Motor neuron (in vitro differentiated cells): ENCODE data around the gene NOP14. TPM values are rescaled to one million over a fixed set of nuclear protein-coding genes. Genes with fewer than 3 reads are reported as not detected.

Source experiments
- ATAC-seq, 8 experiments: fragments of 200-7000 bp; cut with Tn5 transposase; replicated peaks in 6 of 8; 2 replicates each; pipeline ENCODE4 v1.8.0; 2021; ENCODE audit warnings: mild to moderate bottlenecking in 8 of 8, moderate library complexity in 8 of 8
- H3K27ac ChIP-seq, 2 donors: fragments of 250-450 bp; sonication (Bioruptor Pico); 2 replicates each; pipeline ENCODE4 v1.9.0; 2021; ENCODE audit warnings: antibody characterized with exemption in 2 of 2, mild to moderate bottlenecking in 2 of 2, moderate library complexity in 1 of 2
- H3K4me1 ChIP-seq, 2 donors: fragments of 250-450 bp; sonication (Bioruptor Pico); replicated peaks in 1 of 2; 2 replicates each; pipeline ENCODE4 v1.6.1; 2021; ENCODE audit warnings: antibody characterized with exemption in 2 of 2, mild to moderate bottlenecking in 2 of 2, moderate library complexity in 1 of 2
- H3K4me3 ChIP-seq, 5 donors: fragments of 250-450 bp; sonication (Bioruptor Pico); 2 replicates each; pipeline ENCODE4 v1.9.0; 2021; ENCODE audit warnings: antibody characterized with exemption in 5 of 5, mild to moderate bottlenecking in 5 of 5, moderate library complexity in 4 of 5
- WGBS, 10 experiments: fragments of 450-650 bp; shearing (Covaris generic); methylation state at CpG; one replicate each; pipeline ENCODE4 v1.0.0; 2022; 5-methylcytosine and 5-hydroxymethylcytosine counted together
- in situ Hi-C, 9 experiments: fragments of 400-800 bp; cut with MboI; loops; one replicate each; pipeline ENCODE4 v1.15.0; 2021; ENCODE audit warnings: low sequenced_read_pairs in 9 of 9, low pct_unique_long_range_greater_than_20kb in 2 of 9; ENCODE audit not compliant: unreplicated experiment in 9 of 9
- total RNA-seq, 8 experiments: library from RNA; unstranded; fragments of 300-600 nt; gene quantifications; 2 replicates each; pipeline versions ENCODE4 v1.2.3 to v1.2.4, GENCODE V29; 2022

Gene NOP14
- total RNA-seq, 8 experiments from 2014 or later: 8.6 to 58.0 (median 18.4) TPM

DNA sequence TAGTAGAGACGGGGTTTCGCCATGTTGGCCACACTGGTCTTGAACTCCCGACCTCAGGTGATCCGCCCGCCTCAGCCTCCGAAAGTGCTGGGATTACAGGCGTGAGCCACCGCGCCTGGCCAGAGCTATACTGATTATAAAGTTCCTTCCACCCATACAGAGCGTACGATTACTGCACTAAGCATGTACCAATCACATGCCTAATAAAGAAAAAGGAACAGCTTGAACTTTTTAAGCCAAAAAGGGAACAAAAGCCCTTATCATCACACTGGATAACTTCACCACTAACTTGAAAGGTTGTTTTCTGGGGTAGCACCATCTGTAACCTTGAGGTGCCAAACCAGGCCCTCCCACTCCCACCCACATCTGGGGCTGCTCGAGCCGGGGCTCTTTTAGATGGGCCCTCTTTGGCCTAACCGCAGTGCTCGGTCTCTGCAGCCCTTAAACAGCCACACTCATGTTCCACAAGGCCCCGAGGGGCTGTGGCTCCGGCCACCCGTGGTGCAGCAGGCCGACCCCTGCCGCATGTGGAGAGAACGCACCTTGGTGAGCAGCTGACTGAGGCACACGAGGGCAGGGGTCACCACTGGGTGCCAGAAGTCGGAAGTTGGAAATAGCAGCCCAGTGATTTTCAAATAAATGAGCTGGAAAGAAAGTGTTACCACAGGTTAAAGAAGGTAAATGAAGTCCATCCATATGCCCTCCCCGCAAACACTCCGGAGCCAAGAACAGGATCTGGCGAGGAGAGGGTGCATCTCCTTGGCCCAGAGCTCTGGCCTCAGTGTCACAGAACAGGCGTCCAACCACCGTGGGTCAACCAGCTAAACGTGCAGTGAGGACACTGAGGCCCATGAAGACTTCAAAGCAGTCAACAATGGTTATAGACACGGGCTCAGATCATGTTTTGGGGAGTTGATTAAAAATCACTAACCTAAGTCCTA, 18.4 kb downstream of the NOP14 start:
- in situ Hi-C loops: loop anchor here in 1 of 9 experiments (25.0 kb wide), 1 partner anchor 183 kb away; the partner anchor contains the start of gene TNIP2
- 80 to 100% (median 93%) methylated on average over 1 to 18 of the region's 30 CpGs; no CpG with 5 or more reads in 1 of the 10 experiments for WGBS, 10 experiments
- H3K27ac ChIP-seq: no peak overlapping the region
- H3K4me3 ChIP-seq: no peak overlapping the region
- H3K4me1 ChIP-seq: no peaks in the 10 kb centered on the region
- ATAC-seq: no peak

DNA sequence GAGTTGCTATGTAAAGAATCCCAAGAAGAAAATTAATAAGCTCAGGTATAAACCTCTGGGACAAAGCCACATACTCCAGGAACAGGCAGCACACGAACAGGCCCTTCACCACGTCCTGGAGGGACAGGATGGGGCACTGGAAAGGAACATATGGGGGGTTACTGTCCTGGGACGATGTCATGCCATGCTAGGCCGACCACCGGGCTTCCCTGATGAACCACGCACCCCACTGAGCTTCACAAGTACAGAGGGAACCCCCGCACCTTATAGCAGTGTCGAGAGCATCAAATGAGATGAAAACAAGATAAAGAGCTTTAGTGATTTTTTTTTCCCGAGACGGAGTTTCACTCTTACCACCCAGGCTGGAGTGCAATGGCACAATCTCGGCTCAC, 19.1 kb downstream of the NOP14 start:
- 60 to 94% (median 85%) methylated on average over 1 to 8 of the region's 11 CpGs; no CpG with 5 or more reads in 4 of the 10 experiments for WGBS, 10 experiments
- Histone ChIP-seq H3K27ac (no peak overlapping the region), H3K4me3 (no peak overlapping the region), H3K4me1 (no peaks in the 10 kb centered on the region)
- no peak for ATAC-seq
- in situ Hi-C loops: loop anchor here in 1 of 9 experiments (25.0 kb wide), 1 partner anchor 182 kb away; the partner anchor contains the start of gene TNIP2

DNA sequence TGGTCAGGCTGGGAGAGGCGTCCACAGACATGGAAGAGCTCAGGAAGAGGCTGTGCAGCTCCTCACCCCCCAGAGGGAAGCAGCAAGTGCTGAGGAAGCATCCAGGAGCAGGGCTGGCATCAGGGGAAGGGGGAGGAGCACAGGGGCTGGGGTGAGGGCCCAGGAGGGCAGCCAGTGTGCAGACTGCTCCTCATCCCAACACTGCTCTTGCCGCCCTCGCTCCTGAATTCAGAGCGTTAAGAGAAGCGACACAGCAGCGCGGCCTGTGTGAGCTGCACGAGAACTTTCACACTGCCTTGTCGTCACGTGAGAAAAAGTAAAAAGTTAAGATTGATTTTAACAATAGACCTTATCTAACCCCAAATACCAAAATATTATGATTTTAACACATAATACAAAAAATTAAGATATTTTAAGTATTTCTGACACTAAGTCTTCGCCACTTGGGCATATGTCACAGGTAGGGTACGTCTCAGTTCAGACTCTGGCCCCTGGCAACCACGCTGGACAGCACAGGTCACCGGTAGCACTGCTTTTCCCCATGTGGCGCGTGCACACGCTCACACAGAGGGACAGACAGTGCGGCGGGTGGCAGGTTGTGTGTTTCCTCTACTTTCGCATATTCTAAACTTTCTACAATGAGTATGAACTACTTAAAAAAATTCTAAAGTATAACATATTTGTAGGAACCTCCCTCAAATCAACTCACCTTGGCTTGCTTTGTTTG, 19.7 kb downstream of the NOP14 start:
- Histone ChIP-seq H3K4me1 (no peaks in the 10 kb centered on the region), H3K4me3 (no peak overlapping the region), H3K27ac (no peak overlapping the region)
- ATAC-seq: no peak
- in situ Hi-C loops: loop anchor here in 1 of 9 experiments (25.0 kb wide), 1 partner anchor 181 kb away; the partner anchor contains the start of gene TNIP2
- WGBS, 10 experiments: 79 to 100% (median 97%) methylated on average over 1 to 13 of the region's 20 CpGs

DNA sequence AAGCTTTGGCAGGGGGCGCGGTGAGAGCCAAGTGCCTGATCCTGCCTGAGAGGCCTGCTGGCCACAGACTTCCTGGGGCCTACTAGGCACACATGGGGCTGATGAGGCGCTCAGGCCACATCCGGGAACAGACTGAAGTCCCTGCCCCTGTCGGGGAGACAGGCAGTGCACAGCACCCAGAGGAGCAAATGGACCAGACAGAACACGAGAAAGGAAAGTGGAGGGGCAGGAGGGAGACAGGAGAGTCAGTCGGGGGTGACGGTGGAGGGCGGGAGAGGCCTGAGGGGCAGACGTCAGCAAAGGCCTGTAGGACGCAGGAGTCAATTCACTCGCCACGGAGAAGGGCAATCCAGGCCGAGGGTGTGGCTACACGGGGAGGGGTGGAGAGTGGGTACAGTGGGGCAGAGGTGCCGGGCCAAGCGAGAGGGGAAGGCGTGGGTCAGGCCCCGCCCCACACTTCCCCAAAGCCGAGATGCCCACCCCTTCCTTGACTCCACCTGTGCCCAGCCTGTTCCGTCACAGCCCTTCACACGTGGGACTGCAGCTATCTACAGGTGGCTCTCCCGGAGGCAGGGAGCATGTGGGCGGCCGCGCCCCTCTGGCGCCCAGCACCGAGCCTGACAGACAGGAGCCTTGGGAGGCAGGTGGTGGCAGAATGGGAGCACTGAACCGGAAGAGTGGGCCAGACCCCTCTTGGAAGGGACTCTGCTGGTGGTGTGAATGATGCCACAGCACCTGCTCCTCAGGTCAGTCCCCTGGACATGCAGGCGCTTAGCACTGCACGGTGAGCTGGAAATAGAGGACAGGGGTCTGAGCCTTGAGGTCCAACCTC, 20.5 kb downstream of the NOP14 start:
- no peak overlapping the region for H3K4me3 ChIP-seq
- 93% methylated on average over 3 of the region's 31 CpGs; no CpG with 5 or more reads in 9 of the 10 experiments for WGBS, 10 experiments
- in situ Hi-C loops: loop anchor here in 1 of 9 experiments (25.0 kb wide), 1 partner anchor 180 kb away; the partner anchor contains the start of gene TNIP2
- H3K4me1 ChIP-seq: no peaks in the 10 kb centered on the region
- H3K27ac ChIP-seq: no peak overlapping the region
- peak in 4 of 8 experiments; percentile 6 to 21 (median 12) for ATAC-seq

DNA sequence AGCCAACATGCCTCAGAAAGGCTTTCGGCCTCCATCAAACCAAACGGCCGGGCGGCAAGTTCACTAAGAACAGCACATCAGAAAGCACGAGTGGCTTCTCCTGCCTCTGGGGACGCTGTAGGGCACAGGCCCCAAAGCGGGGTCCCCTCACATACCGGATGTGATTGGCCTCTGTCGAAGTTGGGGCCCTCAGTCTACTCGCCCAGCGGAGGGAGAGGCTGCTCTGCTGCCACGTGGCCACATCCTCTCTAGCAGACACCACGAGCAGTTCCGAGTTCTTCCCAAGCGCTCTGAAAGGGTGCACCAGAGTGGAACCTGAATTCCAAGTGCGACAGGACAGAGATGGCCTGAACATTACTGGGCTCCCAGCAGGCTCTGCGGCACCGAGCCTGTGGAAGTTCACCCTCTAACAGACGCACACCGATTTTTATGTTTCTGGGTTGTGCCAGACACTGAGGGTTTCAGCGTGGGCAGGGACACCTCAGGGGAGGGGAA, 21.1 kb downstream of the NOP14 start:
- 86 to 100% (median 94%) methylated on average over 3 to 12 of the region's 21 CpGs; no CpG with 5 or more reads in 4 of the 10 experiments for WGBS, 10 experiments
- in situ Hi-C loops: loop anchor here in 1 of 9 experiments (25.0 kb wide), 1 partner anchor 180 kb away; the partner anchor contains the start of gene TNIP2
- H3K4me3 ChIP-seq: no peak overlapping the region
- no peak for ATAC-seq
- H3K4me1 ChIP-seq: no peaks in the 10 kb centered on the region
- H3K27ac ChIP-seq: no peak overlapping the region

DNA sequence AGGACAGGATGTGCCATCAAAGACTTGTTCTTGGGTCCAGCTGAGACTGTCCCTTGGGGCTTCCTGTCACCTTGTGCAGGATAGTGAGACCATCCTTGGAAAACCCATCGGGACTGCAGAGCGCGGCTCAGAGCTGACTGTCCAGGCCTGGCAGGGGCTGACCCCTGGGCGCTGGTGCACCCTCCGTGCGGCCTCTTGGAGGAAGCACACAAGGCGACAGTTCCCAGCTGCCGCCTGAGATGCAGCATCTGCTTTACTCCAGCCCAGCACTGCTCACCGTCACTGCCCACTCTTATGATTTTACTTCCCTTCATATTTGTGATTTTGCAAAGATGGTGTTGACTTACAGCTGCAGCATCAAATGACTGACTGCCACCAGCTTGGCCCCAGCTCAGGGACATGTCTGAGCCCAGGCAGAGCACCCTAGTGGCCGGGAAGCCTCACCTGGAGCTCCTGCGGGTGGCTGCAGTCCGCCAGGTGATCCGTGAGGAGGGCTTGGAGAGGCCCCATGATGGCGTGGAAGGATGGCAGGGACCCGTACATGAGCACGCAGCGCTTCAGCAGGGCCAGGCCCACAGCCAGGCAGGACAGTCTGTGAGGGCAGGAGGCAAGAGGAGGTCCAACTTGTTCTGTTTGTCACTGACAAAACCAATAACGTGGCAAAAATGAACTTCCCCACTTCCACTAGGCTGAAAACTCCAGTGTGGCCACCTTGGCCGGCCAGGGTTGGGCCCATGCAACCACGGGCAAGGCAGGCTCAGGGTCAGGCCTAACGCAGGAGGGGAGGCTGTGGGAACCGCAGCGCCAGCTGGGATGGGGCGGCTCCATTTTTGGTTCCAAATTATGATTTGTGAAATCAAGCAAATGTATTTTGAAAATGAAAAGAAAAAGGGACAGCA, 21.8 kb downstream of the NOP14 start:
- 40 to 100% (median 92%) methylated on average over 1 to 17 of the region's 24 CpGs; no CpG with 5 or more reads in 3 of the 10 experiments for WGBS, 10 experiments
- no peak overlapping the region for H3K27ac ChIP-seq
- in situ Hi-C loops: loop anchor here in 1 of 9 experiments (25.0 kb wide), 1 partner anchor 179 kb away; the partner anchor contains the start of gene TNIP2
- peak in 2 of 8 experiments; percentile 6 to 9 for ATAC-seq
- no peak overlapping the region for H3K4me3 ChIP-seq
- H3K4me1 ChIP-seq: no peaks in the 10 kb centered on the region

DNA sequence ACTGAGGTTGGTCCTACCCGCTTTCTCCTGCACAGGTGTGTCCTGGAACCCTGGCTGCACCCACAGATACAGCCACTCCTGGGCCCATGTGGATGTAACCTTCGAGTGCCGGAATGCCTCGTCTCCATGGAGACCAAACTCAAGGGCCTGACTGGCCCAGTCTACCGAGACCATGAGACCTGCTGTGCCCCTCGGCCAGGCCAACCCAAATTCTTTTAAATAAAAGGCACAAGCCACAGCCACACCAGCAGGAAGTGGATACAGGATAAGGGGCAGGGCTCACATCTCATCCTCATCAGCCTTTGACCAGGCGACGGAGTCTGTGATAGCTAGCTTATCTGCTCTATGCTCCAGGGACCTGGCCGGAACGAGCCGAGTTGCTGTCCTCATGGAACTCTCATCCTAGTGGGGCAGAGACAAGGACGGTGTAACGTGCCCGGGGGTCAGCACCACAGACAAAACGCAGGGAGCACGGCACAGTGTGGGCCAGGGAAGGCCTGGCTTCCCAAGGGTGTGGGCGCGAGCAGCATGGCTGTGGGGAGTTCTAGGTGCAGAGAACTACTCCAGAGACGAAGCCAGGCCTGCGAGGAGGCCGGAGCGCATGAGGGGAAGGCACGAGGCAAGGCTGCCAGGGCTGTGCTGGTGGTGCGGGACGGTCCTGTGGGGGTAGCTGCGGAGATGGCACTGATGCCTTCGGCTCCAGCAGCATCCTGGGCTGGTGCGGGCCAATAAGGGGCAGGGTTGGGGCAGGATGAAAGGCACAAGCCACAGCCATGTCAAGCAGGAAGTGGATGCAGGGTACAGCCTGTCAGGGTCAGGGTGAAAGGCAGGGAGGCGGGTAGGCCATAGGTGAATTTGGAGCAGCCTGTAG, 22.7 kb downstream of the NOP14 start:
- WGBS, 10 experiments: 80 to 100% (median 91%) methylated on average over 2 to 9 of the region's 29 CpGs; no CpG with 5 or more reads in 4 of the 10 experiments
- Histone ChIP-seq H3K4me3 (no peak overlapping the region), H3K4me1 (peaks cover 6 to 7% of the 10 kb centered on the region in 2 donors), H3K27ac (no peak overlapping the region)
- in situ Hi-C loops: loop anchor here in 1 of 9 experiments (25.0 kb wide), 1 partner anchor 178 kb away; the partner anchor contains the start of gene TNIP2
- peak in 3 of 8 experiments; percentile 3 to 13 (median 12) for ATAC-seq

DNA sequence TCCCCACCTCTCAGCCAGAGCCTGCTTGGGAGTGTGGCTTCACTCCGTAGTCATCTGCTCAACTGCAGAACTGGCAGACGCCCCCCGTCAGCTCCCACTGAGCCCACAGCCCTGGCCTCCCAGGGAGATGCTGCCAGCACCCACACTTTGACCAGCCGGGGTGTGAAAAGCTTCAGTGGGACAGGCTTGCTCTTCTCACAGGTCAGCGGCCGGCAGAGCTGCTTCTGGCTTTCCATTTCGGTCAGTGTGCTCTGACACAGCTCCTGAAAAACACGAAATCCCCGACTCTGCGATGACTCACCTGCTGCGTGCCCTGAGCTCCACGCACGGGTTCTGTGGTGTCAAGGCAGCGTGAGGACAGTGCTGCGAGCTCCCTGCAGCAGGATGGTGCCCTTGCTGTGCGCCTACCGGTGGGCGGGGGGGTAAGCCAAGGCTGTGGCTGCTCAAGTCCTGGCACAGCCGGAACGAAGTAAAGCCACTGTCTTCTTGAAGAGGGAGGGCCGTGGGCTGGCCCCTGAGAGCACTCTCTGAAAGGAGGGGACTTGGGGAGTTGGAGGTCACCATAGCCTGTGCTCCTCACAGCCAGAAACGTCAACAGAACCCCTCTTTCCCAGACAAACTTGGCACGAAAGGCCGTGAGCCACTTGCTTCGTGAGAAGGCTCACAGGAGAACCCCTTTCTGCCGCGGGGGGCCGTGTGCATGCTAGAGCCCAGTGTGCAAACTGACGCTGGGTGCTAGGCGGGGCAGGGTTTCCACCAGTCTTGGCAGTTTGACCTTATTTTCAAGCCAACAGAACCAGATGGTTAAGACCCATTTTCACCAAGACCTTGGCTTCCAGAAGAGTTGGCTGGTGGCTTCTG, 23.6 kb downstream of the NOP14 start:
- Histone ChIP-seq H3K27ac (no peak overlapping the region), H3K4me1 (peaks cover 7 to 8% of the 10 kb centered on the region in 2 donors), H3K4me3 (no peak overlapping the region)
- 67 to 100% (median 89%) methylated on average over 1 to 10 of the region's 30 CpGs; no CpG with 5 or more reads in 3 of the 10 experiments for WGBS, 10 experiments
- ATAC-seq: no peak
- in situ Hi-C loops: loop anchor here in 1 of 9 experiments (25.0 kb wide), 1 partner anchor 177 kb away; the partner anchor contains the start of gene TNIP2

DNA sequence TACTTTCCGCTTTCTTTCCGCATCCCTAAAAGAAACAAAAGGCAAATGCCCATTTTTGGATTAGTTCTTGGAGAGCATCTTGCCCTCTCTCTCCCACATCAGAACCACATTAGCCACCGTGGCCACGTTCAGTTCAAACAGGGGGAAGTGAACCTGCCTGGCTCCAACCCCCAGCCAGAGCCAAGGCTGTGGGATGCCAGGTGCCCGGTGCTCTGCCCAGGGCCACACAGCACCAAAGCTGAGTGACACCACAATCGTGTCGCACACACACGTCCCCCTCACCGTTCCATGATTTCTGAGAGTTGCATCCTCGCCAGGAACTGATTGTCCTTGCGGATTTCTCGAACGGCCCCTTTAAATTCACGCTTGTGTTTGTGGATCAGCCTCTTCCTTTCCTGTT, 24.3 kb downstream of the NOP14 start:
- WGBS, 10 experiments: 83 to 100% (median 90%) methylated on average over 2 to 7 of the region's 14 CpGs; no CpG with 5 or more reads in 4 of the 10 experiments
- in situ Hi-C loops: loop anchor here in 1 of 9 experiments (25.0 kb wide), 1 partner anchor 177 kb away; the partner anchor contains the start of gene TNIP2
- Histone ChIP-seq H3K4me1 (peaks cover 7 to 8% of the 10 kb centered on the region in 2 donors), H3K4me3 (no peak overlapping the region), H3K27ac (no peak overlapping the region)
- ATAC-seq: no peak
